Measurements from ENCODE around the gene SIDT2. TPM values are rescaled to one million over a fixed set of nuclear protein-coding genes. Genes with fewer than 3 reads are reported as not detected.
A peak's percentile ranks its signal among the peaks of the same experiment; 100 is the strongest.

Gene SIDT2
- total RNA-seq, 3 donors from 2014 or later: 69.8 to 76.3 (median 71.4) TPM

DNA sequence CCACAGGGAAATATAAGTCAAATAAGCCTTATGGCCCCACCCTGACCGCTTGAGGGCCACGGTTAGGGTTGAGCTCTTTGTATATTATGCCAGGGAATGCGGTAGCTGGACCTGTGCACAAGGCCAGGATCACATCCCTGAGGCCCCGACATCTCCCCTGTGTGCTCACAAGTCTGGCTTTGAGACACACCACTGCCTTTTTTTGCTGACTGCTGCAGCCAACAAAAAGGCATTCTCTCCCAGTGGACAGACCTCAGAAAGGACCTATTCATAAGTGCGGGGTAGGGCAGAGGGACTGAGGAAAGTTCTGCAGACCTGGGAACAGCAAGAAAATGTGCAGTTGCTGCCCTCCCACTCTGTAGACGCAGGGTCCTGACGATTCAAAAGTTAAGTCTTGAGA is 3.4 kb upstream of the SIDT2 start:
- TF ChIP-seq, protein P1, sequence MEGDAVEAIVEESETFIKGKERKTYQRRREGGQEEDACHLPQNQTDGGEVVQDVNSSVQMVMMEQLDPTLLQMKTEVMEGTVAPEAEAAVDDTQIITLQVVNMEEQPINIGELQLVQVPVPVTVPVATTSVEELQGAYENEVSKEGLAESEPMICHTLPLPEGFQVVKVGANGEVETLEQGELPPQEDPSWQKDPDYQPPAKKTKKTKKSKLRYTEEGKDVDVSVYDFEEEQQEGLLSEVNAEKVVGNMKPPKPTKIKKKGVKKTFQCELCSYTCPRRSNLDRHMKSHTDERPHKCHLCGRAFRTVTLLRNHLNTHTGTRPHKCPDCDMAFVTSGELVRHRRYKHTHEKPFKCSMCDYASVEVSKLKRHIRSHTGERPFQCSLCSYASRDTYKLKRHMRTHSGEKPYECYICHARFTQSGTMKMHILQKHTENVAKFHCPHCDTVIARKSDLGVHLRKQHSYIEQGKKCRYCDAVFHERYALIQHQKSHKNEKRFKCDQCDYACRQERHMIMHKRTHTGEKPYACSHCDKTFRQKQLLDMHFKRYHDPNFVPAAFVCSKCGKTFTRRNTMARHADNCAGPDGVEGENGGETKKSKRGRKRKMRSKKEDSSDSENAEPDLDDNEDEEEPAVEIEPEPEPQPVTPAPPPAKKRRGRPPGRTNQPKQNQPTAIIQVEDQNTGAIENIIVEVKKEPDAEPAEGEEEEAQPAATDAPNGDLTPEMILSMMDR (IDR thresholded peaks at IDR 0.05): no peak
- no peak for DNase-seq

DNA sequence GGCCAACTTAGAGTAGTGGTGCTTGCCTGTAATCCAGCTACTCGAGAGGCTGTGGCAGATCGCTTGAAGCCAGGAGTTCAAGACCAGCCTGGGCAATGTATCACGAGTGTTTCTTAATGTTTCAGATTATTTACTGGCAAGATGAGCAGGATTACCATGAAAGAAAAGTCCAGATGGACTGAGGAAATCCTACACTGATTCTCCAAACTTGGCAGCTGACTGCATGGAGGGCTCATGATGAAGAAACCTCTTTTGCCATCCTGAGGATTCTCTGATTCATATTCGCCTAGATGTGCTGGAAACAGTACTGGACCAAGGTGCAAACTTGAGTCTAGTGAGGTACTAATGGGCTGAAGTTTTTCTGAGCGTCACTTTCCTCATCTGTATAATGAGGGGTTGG is 2.8 kb upstream of the SIDT2 start:
- no peaks in the 10 kb centered on the region for H3K9me3 ChIP-seq
- DNase-seq (no peak), ATAC-seq (no peak)
- no peaks in the 10 kb centered on the region for H3K36me3 ChIP-seq (ENCODE audit: low read depth)
- TF ChIP-seq, protein P1 (IDR thresholded peaks at IDR 0.05): no peak
- intact Hi-C loops (cut with DNase I, micrococcal nuclease): no loop called here
- peaks cover 26% of the 10 kb centered on the region for H3K4me1 ChIP-seq (ENCODE audit: low read depth)
- no peak overlapping the region for H3K4me3 ChIP-seq

More for the DNA sequence above, 3.4 kb upstream of the SIDT2 start:
- Histone ChIP-seq H3K36me3 (ENCODE audit: low read depth) (no peaks in the 10 kb centered on the region), H3K4me3 (no peak overlapping the region), H3K9me3 (no peaks in the 10 kb centered on the region), H3K4me1 (ENCODE audit: low read depth) (peaks cover 20% of the 10 kb centered on the region)
- no peak for ATAC-seq
- intact Hi-C loops (cut with DNase I, micrococcal nuclease): no loop called here

DNA sequence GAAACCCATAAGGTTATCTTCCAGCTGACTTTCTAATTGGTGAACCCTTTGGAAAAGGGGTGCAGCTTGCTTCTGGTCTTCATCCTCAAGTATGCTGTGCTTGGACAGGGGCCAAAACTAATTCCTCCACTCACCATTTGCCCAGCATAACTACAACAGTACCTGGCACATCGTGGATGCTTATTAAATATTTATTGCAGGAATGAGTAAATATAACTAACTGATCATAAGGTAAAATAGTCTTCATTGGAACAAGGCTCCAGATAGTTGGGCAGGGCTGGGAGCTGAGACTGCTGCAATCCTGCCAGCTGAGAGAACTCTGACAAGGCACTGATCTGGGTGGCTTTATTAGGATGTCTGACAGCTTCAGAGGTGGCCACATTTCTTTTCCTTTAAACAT is 2.4 kb upstream of the SIDT2 start:
- no peak for ATAC-seq
- intact Hi-C loops (cut with DNase I, micrococcal nuclease): no loop called here
- peaks cover 31% of the 10 kb centered on the region for H3K4me1 ChIP-seq (ENCODE audit: low read depth)

DNA sequence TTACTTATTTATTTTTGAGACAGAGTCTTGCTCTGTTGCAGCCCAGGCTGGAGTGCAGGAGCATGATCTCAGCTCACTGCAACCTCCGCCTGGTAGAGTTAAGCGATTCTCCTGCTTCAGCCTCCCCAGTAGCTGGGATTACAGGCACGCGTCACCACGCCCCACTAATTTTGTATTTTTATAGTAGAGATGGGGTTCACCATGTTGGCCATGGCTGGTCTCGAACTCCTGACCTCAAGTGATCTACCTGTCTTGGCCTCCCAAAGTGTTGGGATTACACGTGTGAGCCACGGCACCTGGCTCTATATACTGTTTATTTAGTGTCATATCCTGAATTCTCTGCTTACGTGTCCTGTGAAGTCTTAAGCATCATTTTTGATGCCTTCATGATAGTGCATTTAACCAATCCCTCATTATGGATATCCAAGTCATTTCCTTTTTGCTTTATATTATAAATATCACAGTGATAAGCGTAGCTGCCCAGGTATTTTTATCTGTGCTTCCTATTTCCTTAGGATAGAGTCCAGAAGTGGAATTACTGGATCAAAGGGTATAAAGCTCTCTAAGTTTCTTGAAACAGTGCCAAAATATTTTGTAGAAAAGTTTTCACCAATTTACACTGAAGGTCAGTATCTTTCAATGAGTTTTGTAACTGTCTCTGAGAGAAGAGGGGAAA is 871 bp upstream of the SIDT2 start:
- TF ChIP-seq, protein P1 (IDR thresholded peaks at IDR 0.05): no peak
- intact Hi-C loops (cut with DNase I, micrococcal nuclease): no loop called here
- Histone ChIP-seq H3K36me3 (ENCODE audit: low read depth) (no peaks in the 10 kb centered on the region), H3K4me3 (no peak overlapping the region), H3K4me1 (ENCODE audit: low read depth) (peaks cover 37% of the 10 kb centered on the region), H3K9me3 (no peaks in the 10 kb centered on the region)
- peak in 1 of 3 donors; percentile 22 for DNase-seq
- peak; percentile 5 for ATAC-seq

More for the DNA sequence above, 2.4 kb upstream of the SIDT2 start:
- peak in 1 of 3 donors; percentile 4 for DNase-seq
- Histone ChIP-seq H3K9me3 (no peaks in the 10 kb centered on the region), H3K4me3 (no peak overlapping the region), H3K36me3 (ENCODE audit: low read depth) (no peaks in the 10 kb centered on the region)
- TF ChIP-seq, protein P1 (IDR thresholded peaks at IDR 0.05): no peak

DNA sequence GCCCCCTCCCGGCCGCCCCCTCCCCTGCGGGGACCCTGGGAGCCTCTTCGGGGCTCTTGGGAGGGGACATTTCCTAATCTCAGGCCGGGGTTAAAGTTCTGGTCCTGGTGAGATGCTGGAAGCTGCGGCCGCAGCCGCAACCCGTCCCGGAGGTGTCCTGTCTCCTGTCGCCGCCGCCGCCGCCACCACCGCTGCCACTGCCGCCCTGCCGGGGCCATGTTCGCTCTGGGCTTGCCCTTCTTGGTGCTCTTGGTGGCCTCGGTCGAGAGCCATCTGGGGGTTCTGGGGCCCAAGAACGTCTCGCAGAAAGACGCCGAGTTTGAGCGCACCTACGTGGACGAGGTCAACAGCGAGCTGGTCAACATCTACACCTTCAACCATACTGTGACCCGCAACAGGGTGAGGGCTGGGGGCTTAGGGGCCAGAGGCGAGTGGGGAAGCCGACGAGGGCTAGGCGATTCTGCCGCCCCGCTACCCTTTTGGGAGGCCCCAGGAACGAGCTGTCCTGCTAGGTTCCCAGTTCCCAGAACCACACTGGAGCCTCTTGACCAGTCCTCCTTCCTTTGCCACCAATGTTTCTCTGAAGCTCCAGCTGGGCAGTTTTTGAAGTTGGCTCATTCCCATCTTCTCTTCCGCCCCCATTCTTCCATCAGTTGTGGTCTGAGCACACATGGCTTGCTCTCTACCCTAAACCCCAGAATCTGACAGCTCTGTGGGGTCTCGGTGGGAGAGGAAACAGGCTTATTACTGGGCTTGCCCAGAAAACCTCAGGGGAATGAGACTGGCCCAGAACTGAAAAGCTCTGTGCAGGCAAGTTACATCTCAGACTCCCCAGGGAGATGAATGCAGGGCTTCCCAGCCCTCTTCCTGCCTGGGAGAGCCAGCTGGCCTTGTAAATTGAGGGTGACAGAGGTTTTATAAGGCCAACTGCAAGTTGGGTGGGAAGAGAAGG is 781 bp downstream of the SIDT2 start:
- Histone ChIP-seq H3K9me3 (no peaks in the 10 kb centered on the region), H3K4me3 (peak overlapping the region; percentile 72), H3K4me1 (ENCODE audit: low read depth) (peaks cover 41% of the 10 kb centered on the region), H3K36me3 (ENCODE audit: low read depth) (no peaks in the 10 kb centered on the region)
- TF ChIP-seq, protein P1 (IDR thresholded peaks at IDR 0.05): no peak
- peak; percentile 65 for ATAC-seq
- DNase-seq: peak; percentile 62 to 79 (median 77)
- intact Hi-C loops (cut with DNase I, micrococcal nuclease): no loop called here
